ENCODE measurements around the gene ANO2.

ANO2 gene

GRCh38 chr12:5770727-5771126 lies 174.3 kb downstream of the ANO2 start:
- Histone ChIP-seq H3K27ac (ENCODE audit: insufficient read depth, low read depth, low read length, poor library complexity, severe bottlenecking) (no peak overlapping the region), H3K4me3 (ENCODE audit: insufficient read depth, low read depth, low read length) (no peak overlapping the region), H3K27me3 (ENCODE audit: control insufficient read depth, insufficient read depth, low read length, poor library complexity, severe bottlenecking) (no peaks in the 10 kb centered on the region), H3K36me3 (ENCODE audit: control insufficient read depth, insufficient read depth, low read length) (no peaks in the 10 kb centered on the region), H3K9me3 (ENCODE audit: control insufficient read depth, low read length) (no peaks in the 10 kb centered on the region), H3K4me1 (ENCODE audit: control insufficient read depth, insufficient read depth, low read length) (no peaks in the 10 kb centered on the region)
- 85 to 92% methylated on average over 1 of the region's 1 CpG for WGBS, 2 experiments

- 84 to 88% methylated on average over 8 of the region's 8 CpGs for WGBS, 2 experiments
- H3K4me3 ChIP-seq (ENCODE audit: insufficient read depth, low read depth, low read length): no peak overlapping the region
- no peaks in the 10 kb centered on the region for H3K4me1 ChIP-seq (ENCODE audit: control insufficient read depth, insufficient read depth, low read length)
- H3K27ac ChIP-seq (ENCODE audit: insufficient read depth, low read depth, low read length, poor library complexity, severe bottlenecking): no peak overlapping the region
- H3K27me3 ChIP-seq (ENCODE audit: control insufficient read depth, insufficient read depth, low read length, poor library complexity, severe bottlenecking): no peaks in the 10 kb centered on the region
- no peaks in the 10 kb centered on the region for H3K36me3 ChIP-seq (ENCODE audit: control insufficient read depth, insufficient read depth, low read length)
- H3K9me3 ChIP-seq (ENCODE audit: control insufficient read depth, low read length): no peaks in the 10 kb centered on the region
These were observed 176.4 kb downstream of the ANO2 start for GRCh38 chr12:5768581-5769196.

- WGBS, 2 experiments: 97 to 99% methylated on average over 1 to 2 of the region's 2 CpGs
- Histone ChIP-seq H3K27me3 (ENCODE audit: control insufficient read depth, insufficient read depth, low read length, poor library complexity, severe bottlenecking) (no peaks in the 10 kb centered on the region), H3K27ac (ENCODE audit: insufficient read depth, low read depth, low read length, poor library complexity, severe bottlenecking) (no peak overlapping the region), H3K4me1 (ENCODE audit: control insufficient read depth, insufficient read depth, low read length) (no peaks in the 10 kb centered on the region), H3K4me3 (ENCODE audit: insufficient read depth, low read depth, low read length) (no peak overlapping the region), H3K36me3 (ENCODE audit: control insufficient read depth, insufficient read depth, low read length) (no peaks in the 10 kb centered on the region), H3K9me3 (ENCODE audit: control insufficient read depth, low read length) (no peaks in the 10 kb centered on the region)
These were observed 176.9 kb downstream of the ANO2 start for GRCh38 chr12:5768171-5768570.

GRCh38 chr12:5758347-5758746 lies 186.7 kb downstream of the ANO2 start:
- Histone ChIP-seq H3K4me3 (ENCODE audit: insufficient read depth, low read depth, low read length) (no peak overlapping the region), H3K36me3 (ENCODE audit: control insufficient read depth, insufficient read depth, low read length) (no peaks in the 10 kb centered on the region), H3K4me1 (ENCODE audit: control insufficient read depth, insufficient read depth, low read length) (peaks cover 9% of the 10 kb centered on the region), H3K27ac (ENCODE audit: insufficient read depth, low read depth, low read length, poor library complexity, severe bottlenecking) (no peak overlapping the region), H3K9me3 (ENCODE audit: control insufficient read depth, low read length) (no peaks in the 10 kb centered on the region), H3K27me3 (ENCODE audit: control insufficient read depth, insufficient read depth, low read length, poor library complexity, severe bottlenecking) (no peaks in the 10 kb centered on the region)
- 71 to 75% methylated on average over 2 to 3 of the region's 3 CpGs for WGBS, 2 experiments

GRCh38 chr12:5756338-5756842 lies 188.7 kb downstream of the ANO2 start:
- Histone ChIP-seq H3K36me3 (ENCODE audit: control insufficient read depth, insufficient read depth, low read length) (no peaks in the 10 kb centered on the region), H3K4me1 (ENCODE audit: control insufficient read depth, insufficient read depth, low read length) (peaks cover 13% of the 10 kb centered on the region), H3K4me3 (ENCODE audit: insufficient read depth, low read depth, low read length) (no peak overlapping the region), H3K27me3 (ENCODE audit: control insufficient read depth, insufficient read depth, low read length, poor library complexity, severe bottlenecking) (no peaks in the 10 kb centered on the region), H3K9me3 (ENCODE audit: control insufficient read depth, low read length) (no peaks in the 10 kb centered on the region), H3K27ac (ENCODE audit: insufficient read depth, low read depth, low read length, poor library complexity, severe bottlenecking) (no peak overlapping the region)
- WGBS, 2 experiments: 94 to 96% methylated on average over 5 of the region's 5 CpGs

GRCh38 chr12:5748027-5748426 lies 197.0 kb downstream of the ANO2 start:
- 94% methylated on average over 12 of the region's 12 CpGs for WGBS, 2 experiments
- no peaks in the 10 kb centered on the region for H3K36me3 ChIP-seq (ENCODE audit: control insufficient read depth, insufficient read depth, low read length)
- no peak overlapping the region for H3K4me3 ChIP-seq (ENCODE audit: insufficient read depth, low read depth, low read length)
- H3K4me1 ChIP-seq (ENCODE audit: control insufficient read depth, insufficient read depth, low read length): peaks cover 1% of the 10 kb centered on the region
- H3K27ac ChIP-seq (ENCODE audit: insufficient read depth, low read depth, low read length, poor library complexity, severe bottlenecking): no peak overlapping the region
- no peaks in the 10 kb centered on the region for H3K27me3 ChIP-seq (ENCODE audit: control insufficient read depth, insufficient read depth, low read length, poor library complexity, severe bottlenecking)
- H3K9me3 ChIP-seq (ENCODE audit: control insufficient read depth, low read length): no peaks in the 10 kb centered on the region

GRCh38 chr12:5746917-5747316 lies 198.1 kb downstream of the ANO2 start:
- H3K4me3 ChIP-seq (ENCODE audit: insufficient read depth, low read depth, low read length): no peak overlapping the region
- H3K27me3 ChIP-seq (ENCODE audit: control insufficient read depth, insufficient read depth, low read length, poor library complexity, severe bottlenecking): no peaks in the 10 kb centered on the region
- H3K4me1 ChIP-seq (ENCODE audit: control insufficient read depth, insufficient read depth, low read length): no peaks in the 10 kb centered on the region
- no peaks in the 10 kb centered on the region for H3K36me3 ChIP-seq (ENCODE audit: control insufficient read depth, insufficient read depth, low read length)
- WGBS, 2 experiments: 96 to 99% methylated on average over 6 of the region's 6 CpGs
- H3K9me3 ChIP-seq (ENCODE audit: control insufficient read depth, low read length): no peaks in the 10 kb centered on the region
- no peak overlapping the region for H3K27ac ChIP-seq (ENCODE audit: insufficient read depth, low read depth, low read length, poor library complexity, severe bottlenecking)

GRCh38 chr12:5746036-5746908 lies 198.8 kb downstream of the ANO2 start:
- Histone ChIP-seq H3K4me3 (ENCODE audit: insufficient read depth, low read depth, low read length) (no peak overlapping the region), H3K27me3 (ENCODE audit: control insufficient read depth, insufficient read depth, low read length, poor library complexity, severe bottlenecking) (no peaks in the 10 kb centered on the region), H3K4me1 (ENCODE audit: control insufficient read depth, insufficient read depth, low read length) (no peaks in the 10 kb centered on the region), H3K9me3 (ENCODE audit: control insufficient read depth, low read length) (no peaks in the 10 kb centered on the region), H3K36me3 (ENCODE audit: control insufficient read depth, insufficient read depth, low read length) (no peaks in the 10 kb centered on the region), H3K27ac (ENCODE audit: insufficient read depth, low read depth, low read length, poor library complexity, severe bottlenecking) (no peak overlapping the region)
- 94 to 95% methylated on average over 6 of the region's 6 CpGs for WGBS, 2 experiments

- no peak overlapping the region for H3K27ac ChIP-seq (ENCODE audit: insufficient read depth, low read depth, low read length, poor library complexity, severe bottlenecking)
- H3K36me3 ChIP-seq (ENCODE audit: control insufficient read depth, insufficient read depth, low read length): no peaks in the 10 kb centered on the region
- H3K4me1 ChIP-seq (ENCODE audit: control insufficient read depth, insufficient read depth, low read length): no peaks in the 10 kb centered on the region
- no peaks in the 10 kb centered on the region for H3K27me3 ChIP-seq (ENCODE audit: control insufficient read depth, insufficient read depth, low read length, poor library complexity, severe bottlenecking)
- H3K9me3 ChIP-seq (ENCODE audit: control insufficient read depth, low read length): no peaks in the 10 kb centered on the region
- no peak overlapping the region for H3K4me3 ChIP-seq (ENCODE audit: insufficient read depth, low read depth, low read length)
- WGBS, 2 experiments: 56 to 57% methylated on average over 6 of the region's 6 CpGs
These were observed 199.7 kb downstream of the ANO2 start for GRCh38 chr12:5745251-5745888.

- Histone ChIP-seq H3K9me3 (ENCODE audit: control insufficient read depth, low read length) (no peaks in the 10 kb centered on the region), H3K27me3 (ENCODE audit: control insufficient read depth, insufficient read depth, low read length, poor library complexity, severe bottlenecking) (no peaks in the 10 kb centered on the region), H3K4me3 (ENCODE audit: insufficient read depth, low read depth, low read length) (no peak overlapping the region), H3K36me3 (ENCODE audit: control insufficient read depth, insufficient read depth, low read length) (no peaks in the 10 kb centered on the region), H3K27ac (ENCODE audit: insufficient read depth, low read depth, low read length, poor library complexity, severe bottlenecking) (no peak overlapping the region), H3K4me1 (ENCODE audit: control insufficient read depth, insufficient read depth, low read length) (no peaks in the 10 kb centered on the region)
- WGBS, 2 experiments: 88 to 89% methylated on average over 1 to 2 of the region's 2 CpGs
These were observed 202.8 kb downstream of the ANO2 start for GRCh38 chr12:5742258-5742657.
